Neural cell (in vitro differentiated cells): Measurements from ENCODE around the gene LHX4. TPM values are rescaled to one million over a fixed set of nuclear protein-coding genes. Genes with fewer than 3 reads are reported as not detected.

Experiments
- H2AFZ ChIP-seq: fragments of 200-600, 300-800 bp; sonication (generic), shearing (Covaris generic); 2 replicates; pipeline ENCODE4 v1.6.0; 2014; ENCODE audit warnings: low read depth, mild to moderate bottlenecking, antibody characterized with exemption, low read length, moderate library complexity
- H3F3A ChIP-seq: fragments of 200-600 bp; shearing (Covaris generic); 2 replicates; pipeline ENCODE4 v1.6.1; 2016; ENCODE audit warnings: mild to moderate bottlenecking, moderate library complexity, mixed read lengths, antibody characterized with exemption, low read length; ENCODE audit not compliant: insufficient read depth, poor library complexity, severe bottlenecking
- H3K27ac ChIP-seq: fragments of 200-600, 300-800 bp; sonication (generic), shearing (Covaris generic); 2 replicates; pipeline ENCODE4 v1.5.1; 2014; ENCODE audit warnings: mild to moderate bottlenecking, low read length, moderate library complexity
- H3K27me3 ChIP-seq: fragments of 300-800, 200-600 bp; sonication (generic), shearing (Covaris generic); 2 replicates; pipeline ENCODE4 v1.6.0; 2014; ENCODE audit warnings: mild to moderate bottlenecking, low read depth, low read length, moderate library complexity; ENCODE audit not compliant: insufficient read depth
- H3K36me3 ChIP-seq: fragments of 300-800, 200-600 bp; sonication (generic), shearing (Covaris generic); 2 replicates; pipeline ENCODE4 v1.5.1; 2014; ENCODE audit warnings: mild to moderate bottlenecking, antibody characterized with exemption, low read length, moderate library complexity; ENCODE audit not compliant: insufficient read depth
- H3K4me2 ChIP-seq: fragments of 300-800, 200-600 bp; sonication (generic), shearing (Covaris generic); 2 replicates; pipeline ENCODE4 v1.6.0; 2014; ENCODE audit warnings: mild to moderate bottlenecking, low read length
- H3K4me3 ChIP-seq: fragments of 300-800, 200-600 bp; sonication (generic), shearing (Covaris generic); 2 replicates; pipeline ENCODE4 v1.5.1; 2014; ENCODE audit warnings: mild to moderate bottlenecking, low read length, moderate library complexity
- H3K79me2 ChIP-seq: fragments of 200-600 bp; shearing (Covaris generic); replicated peaks from 2 replicates; pipeline ENCODE4 v1.6.0; 2014; ENCODE audit warnings: mild to moderate bottlenecking, low read length, moderate library complexity; ENCODE audit not compliant: insufficient read depth
- H3K9ac ChIP-seq: fragments of 300-800, 200-600 bp; sonication (generic), shearing (Covaris generic); 2 replicates; pipeline ENCODE4 v1.6.1; 2016; ENCODE audit warnings: mild to moderate bottlenecking, low read length, mixed read lengths
- H3K9me2 ChIP-seq: fragments of 200-600 bp; shearing (Covaris generic); 2 replicates; pipeline ENCODE4 v1.6.1; 2016; ENCODE audit warnings: mild to moderate bottlenecking, low read length, mixed read lengths; ENCODE audit not compliant: insufficient read depth
- H3K9me3 ChIP-seq: fragments of 200-600, 300-800 bp; sonication (generic), shearing (Covaris generic); 2 replicates; pipeline ENCODE4 v1.6.1; 2016; ENCODE audit warnings: mild to moderate bottlenecking, mixed run types, low read length, moderate library complexity, mixed read lengths
- H4K20me1 ChIP-seq: fragments of 200-600 bp; shearing (Covaris generic); 2 replicates; pipeline ENCODE4 v1.6.1; 2016; ENCODE audit warnings: mild to moderate bottlenecking, mixed run types; ENCODE audit not compliant: insufficient read depth
- CTCF ChIP-seq: fragments of 450-650 bp; IDR thresholded peaks from 2 replicates; pipeline ENCODE4 v1.5.1; 2014; ENCODE audit warnings: antibody characterized with exemption, mild to moderate bottlenecking, moderate library complexity; ENCODE audit not compliant: poor library complexity, severe bottlenecking
- EP300 ChIP-seq: fragments of 450-650 bp; conservative IDR thresholded peaks from 2 replicates; pipeline ENCODE4 v1.6.1; 2014; ENCODE audit warnings: antibody characterized with exemption, mild to moderate bottlenecking, moderate library complexity; ENCODE audit not compliant: poor library complexity, severe bottlenecking
- EZH2 ChIP-seq: fragments of 200-600, 300-800 bp; shearing (Covaris generic), sonication (generic); IDR thresholded peaks from 2 replicates; pipeline ENCODE4 v1.6.1; 2014; ENCODE audit warnings: antibody characterized with exemption, low read length, borderline replicate concordance, mild to moderate bottlenecking; ENCODE audit not compliant: insufficient read depth, poor library complexity, severe bottlenecking
- MXI1 ChIP-seq: fragments of 450-650 bp; conservative IDR thresholded peaks from 2 replicates; pipeline ENCODE4 v1.6.1; 2014; ENCODE audit warnings: antibody characterized with exemption, mild to moderate bottlenecking; ENCODE audit not compliant: poor library complexity, severe bottlenecking
- POLR2AphosphoS5 ChIP-seq: IDR thresholded peaks from 2 replicates; pipeline ENCODE4 v1.6.1; 2012
- RAD21 ChIP-seq: fragments of 450-650 bp; conservative IDR thresholded peaks from 2 replicates; pipeline ENCODE4 v1.6.1; 2014; ENCODE audit warnings: antibody characterized with exemption, mild to moderate bottlenecking, moderate library complexity
- SMC3 ChIP-seq: fragments of 450-650 bp; conservative IDR thresholded peaks from 2 replicates; pipeline ENCODE4 v1.6.1; 2014; ENCODE audit warnings: antibody characterized with exemption, mild to moderate bottlenecking, moderate library complexity; ENCODE audit not compliant: poor library complexity
- TAF1 ChIP-seq: IDR thresholded peaks from 2 replicates; pipeline ENCODE4 v1.6.1; 2012; ENCODE audit warnings: low read depth
- polyA plus RNA-seq: library from polyadenylated mRNA; depleted of rRNA; stranded (reverse); fragments of >200 nt; gene quantifications from 2 replicates; pipeline ENCODE4 v1.2.3, GENCODE V29; 2014
- TF ChIP-seq, protein P1 (sequence below): IDR thresholded peaks from 2 replicates; pipeline ENCODE4 v1.6.1; 2012; ENCODE audit warnings: borderline replicate concordance

The LHX4 gene
- polyA plus RNA-seq, 1 donor from 2014 or later: not detected

- no peak overlapping the region for H3K4me3 ChIP-seq
- H3K9me3 ChIP-seq: no peaks in the 10 kb centered on the region
- H3K36me3 ChIP-seq: no peaks in the 10 kb centered on the region
- no peaks in the 10 kb centered on the region for H3F3A ChIP-seq
- H3K27ac ChIP-seq: no peak overlapping the region
- no peaks in the 10 kb centered on the region for H3K79me2 ChIP-seq
- TF ChIP-seq POLR2AphosphoS5 (no peak), SMC3 (no peak), TAF1 (no peak), RAD21 (no peak), MXI1 (no peak), EP300 (no peak), CTCF (no peak), EZH2 (no peak)
- TF ChIP-seq, protein P1, sequence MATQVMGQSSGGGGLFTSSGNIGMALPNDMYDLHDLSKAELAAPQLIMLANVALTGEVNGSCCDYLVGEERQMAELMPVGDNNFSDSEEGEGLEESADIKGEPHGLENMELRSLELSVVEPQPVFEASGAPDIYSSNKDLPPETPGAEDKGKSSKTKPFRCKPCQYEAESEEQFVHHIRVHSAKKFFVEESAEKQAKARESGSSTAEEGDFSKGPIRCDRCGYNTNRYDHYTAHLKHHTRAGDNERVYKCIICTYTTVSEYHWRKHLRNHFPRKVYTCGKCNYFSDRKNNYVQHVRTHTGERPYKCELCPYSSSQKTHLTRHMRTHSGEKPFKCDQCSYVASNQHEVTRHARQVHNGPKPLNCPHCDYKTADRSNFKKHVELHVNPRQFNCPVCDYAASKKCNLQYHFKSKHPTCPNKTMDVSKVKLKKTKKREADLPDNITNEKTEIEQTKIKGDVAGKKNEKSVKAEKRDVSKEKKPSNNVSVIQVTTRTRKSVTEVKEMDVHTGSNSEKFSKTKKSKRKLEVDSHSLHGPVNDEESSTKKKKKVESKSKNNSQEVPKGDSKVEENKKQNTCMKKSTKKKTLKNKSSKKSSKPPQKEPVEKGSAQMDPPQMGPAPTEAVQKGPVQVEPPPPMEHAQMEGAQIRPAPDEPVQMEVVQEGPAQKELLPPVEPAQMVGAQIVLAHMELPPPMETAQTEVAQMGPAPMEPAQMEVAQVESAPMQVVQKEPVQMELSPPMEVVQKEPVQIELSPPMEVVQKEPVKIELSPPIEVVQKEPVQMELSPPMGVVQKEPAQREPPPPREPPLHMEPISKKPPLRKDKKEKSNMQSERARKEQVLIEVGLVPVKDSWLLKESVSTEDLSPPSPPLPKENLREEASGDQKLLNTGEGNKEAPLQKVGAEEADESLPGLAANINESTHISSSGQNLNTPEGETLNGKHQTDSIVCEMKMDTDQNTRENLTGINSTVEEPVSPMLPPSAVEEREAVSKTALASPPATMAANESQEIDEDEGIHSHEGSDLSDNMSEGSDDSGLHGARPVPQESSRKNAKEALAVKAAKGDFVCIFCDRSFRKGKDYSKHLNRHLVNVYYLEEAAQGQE: no peak
- H3K27me3 ChIP-seq: no peaks in the 10 kb centered on the region
- H4K20me1 ChIP-seq: no peaks in the 10 kb centered on the region
- H3K9me2 ChIP-seq: no peaks in the 10 kb centered on the region
- H3K4me2 ChIP-seq: no peak overlapping the region
- H2AFZ ChIP-seq: no peak overlapping the region
- H3K9ac ChIP-seq: no peak overlapping the region
These were observed 47.6 kb downstream of the LHX4 start for GRCh38 chr1:180277476-180278193.

DNA sequence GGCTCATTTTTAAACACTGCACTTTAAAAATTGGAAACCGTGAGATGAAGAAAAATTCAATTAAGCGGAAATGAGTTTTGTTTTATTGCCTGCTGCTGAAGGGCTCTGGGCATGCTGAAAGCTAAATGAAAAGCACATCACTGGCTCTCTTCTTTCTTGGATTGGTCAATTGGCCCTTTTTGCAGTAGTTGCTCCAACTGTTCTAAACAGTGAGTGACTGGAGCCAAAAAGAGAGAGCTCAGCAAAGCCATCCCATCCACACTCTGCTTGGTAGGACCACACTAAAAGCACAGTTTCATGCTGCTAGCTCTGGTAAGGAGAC is 48.1 kb downstream of the LHX4 start:
- Histone ChIP-seq H3K9me2 (no peaks in the 10 kb centered on the region), H2AFZ (no peak overlapping the region), H3K4me2 (no peak overlapping the region), H3K27me3 (no peaks in the 10 kb centered on the region), H3F3A (no peaks in the 10 kb centered on the region), H3K4me3 (no peak overlapping the region), H3K36me3 (no peaks in the 10 kb centered on the region), H4K20me1 (no peaks in the 10 kb centered on the region), H3K79me2 (no peaks in the 10 kb centered on the region), H3K9ac (no peak overlapping the region), H3K27ac (no peak overlapping the region), H3K9me3 (no peaks in the 10 kb centered on the region)
- TF ChIP-seq CTCF: no peak
- TF ChIP-seq RAD21: no peak
- no peak for TF ChIP-seq MXI1
- TF ChIP-seq EZH2: no peak
- no peak for TF ChIP-seq POLR2AphosphoS5
- TF ChIP-seq, protein P1: no peak
- no peak for TF ChIP-seq TAF1
- TF ChIP-seq EP300: no peak
- TF ChIP-seq SMC3: no peak
